Measurements from ENCODE around the gene COLQ.

Gene COLQ

GRCh38 chr3:15456321-15456720 is 65.2 kb downstream of the COLQ start:
- no peak for DNase-seq (ENCODE audit: extremely low read depth, low read depth)
- TF ChIP-seq CTCF (IDR thresholded peaks at IDR 0.05; ENCODE audit: low read depth, low read length): no peak

GRCh38 chr3:15455756-15456155 is 65.8 kb downstream of the COLQ start:
- DNase-seq (ENCODE audit: extremely low read depth, low read depth): no peak

GRCh38 chr3:15454965-15455364 is 66.5 kb downstream of the COLQ start:
- TF ChIP-seq CTCF (IDR thresholded peaks at IDR 0.05; ENCODE audit: low read depth, low read length): no peak

More at GRCh38 chr3:15455756-15456155, 65.8 kb downstream of the COLQ start:
- TF ChIP-seq CTCF (IDR thresholded peaks at IDR 0.05; ENCODE audit: low read depth, low read length): no peak

GRCh38 chr3:15453991-15454625 is 67.4 kb downstream of the COLQ start:
- no peak for TF ChIP-seq CTCF (IDR thresholded peaks at IDR 0.05; ENCODE audit: low read depth, low read length)
- DNase-seq (ENCODE audit: extremely low read depth, low read depth): no peak

More at GRCh38 chr3:15454965-15455364, 66.5 kb downstream of the COLQ start:
- no peak for DNase-seq (ENCODE audit: extremely low read depth, low read depth)

GRCh38 chr3:15453501-15453900 is 68.0 kb downstream of the COLQ start:
- DNase-seq (ENCODE audit: extremely low read depth, low read depth): no peak
- no peak for TF ChIP-seq CTCF (IDR thresholded peaks at IDR 0.05; ENCODE audit: low read depth, low read length)

GRCh38 chr3:15452961-15453360 is 68.5 kb downstream of the COLQ start:
- TF ChIP-seq CTCF (IDR thresholded peaks at IDR 0.05; ENCODE audit: low read depth, low read length): no peak
- no peak for DNase-seq (ENCODE audit: extremely low read depth, low read depth)

- no peak for TF ChIP-seq CTCF (IDR thresholded peaks at IDR 0.05; ENCODE audit: low read depth, low read length)
- no peak for DNase-seq (ENCODE audit: extremely low read depth, low read depth)
These were observed 69.3 kb downstream of the COLQ start for GRCh38 chr3:15452156-15452555.
